IPS-18c (cell line): ENCODE measurements around the gene CRB1.
"Not testable (repeated sequence)": the region's sequence is repeated elsewhere in the genome, so short reads cannot be mapped to it uniquely, and the experiment has no call there.

Experiments
- H3K4me3 ChIP-seq: 2 replicates; pipeline ENCODE4 v1.7.0; 2013; ENCODE audit warnings: low read depth, mild to moderate bottlenecking, low read length, moderate library complexity; ENCODE audit not compliant: insufficient read depth
- H3K9me3 ChIP-seq: one replicate; pipeline ENCODE4 v1.6.1; 2013; ENCODE audit warnings: mild to moderate bottlenecking, low read length, moderate library complexity; ENCODE audit not compliant: control insufficient read depth, insufficient read depth

CRB1 gene

GRCh38 chr1:197366996-197367395, 98.9 kb downstream of the CRB1 start:
- H3K9me3 ChIP-seq = no peaks in the 10 kb centered on the region
- no peak overlapping the region for H3K4me3 ChIP-seq

DNA sequence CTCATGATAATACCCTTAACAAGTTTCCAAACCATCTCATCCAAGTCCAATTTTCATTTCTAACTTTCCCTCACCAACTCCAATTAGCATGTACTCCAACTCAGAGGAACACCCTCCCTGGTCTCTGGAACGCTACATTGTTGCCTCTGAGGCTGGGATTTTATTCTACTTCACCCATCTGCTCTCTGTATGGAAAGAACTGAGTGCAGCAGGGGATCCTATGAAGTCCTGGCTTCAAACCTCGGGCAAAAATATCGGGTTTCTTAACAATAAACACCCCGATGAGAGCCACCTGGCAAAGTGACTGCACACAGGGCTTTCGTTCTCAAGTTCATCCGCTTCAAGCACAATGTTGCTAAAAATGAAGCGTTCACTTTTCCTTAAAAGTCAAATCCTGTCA, 99.6 kb downstream of the CRB1 start:
- Histone ChIP-seq H3K4me3 (no peak overlapping the region), H3K9me3 (no peaks in the 10 kb centered on the region)

DNA sequence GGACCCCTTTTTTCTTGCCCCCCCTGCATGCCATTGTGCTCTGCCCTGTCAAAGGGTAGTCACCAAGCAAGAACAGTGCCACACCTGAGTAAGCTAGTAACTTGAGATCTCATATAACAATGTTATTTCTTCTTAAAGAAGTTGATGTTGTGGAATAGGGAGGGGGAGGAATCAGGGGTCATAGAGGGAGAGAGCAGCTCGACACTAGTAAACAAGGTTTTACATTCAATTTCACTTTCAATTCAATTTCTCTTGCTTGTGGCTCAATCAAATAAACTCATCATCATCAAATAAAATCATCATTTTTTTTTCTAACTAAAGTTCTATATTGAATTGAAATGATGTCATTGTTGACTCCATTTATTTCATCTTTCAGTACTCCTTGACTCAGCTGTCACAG, 106.4 kb downstream of the CRB1 start:
- no peaks in the 10 kb centered on the region for H3K9me3 ChIP-seq
- H3K4me3 ChIP-seq = no peak overlapping the region

GRCh38 chr1:197384471-197384870, 116.4 kb downstream of the CRB1 start:
- no peaks in the 10 kb centered on the region for H3K9me3 ChIP-seq
- no peak overlapping the region for H3K4me3 ChIP-seq

DNA sequence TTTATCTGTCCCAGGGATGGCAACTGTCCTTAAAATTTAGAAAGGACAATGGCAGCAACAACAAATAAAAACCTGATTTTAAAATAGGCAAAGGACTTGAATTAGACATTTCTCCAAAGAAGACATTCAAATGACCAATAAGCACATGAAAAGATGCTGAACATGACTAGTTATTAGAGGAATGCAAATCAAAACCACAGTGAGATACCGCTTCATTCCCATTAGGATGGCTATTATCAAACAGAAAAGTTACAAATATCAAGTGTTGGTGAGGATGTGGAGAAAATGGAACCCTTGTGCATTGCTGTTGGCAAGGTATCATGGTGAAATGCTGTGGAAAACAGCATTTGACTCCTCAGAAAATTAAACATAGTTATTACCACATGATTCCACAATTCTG, 120.7 kb downstream of the CRB1 start:
- H3K9me3 ChIP-seq = no peaks in the 10 kb centered on the region
- no peak overlapping the region for H3K4me3 ChIP-seq

DNA sequence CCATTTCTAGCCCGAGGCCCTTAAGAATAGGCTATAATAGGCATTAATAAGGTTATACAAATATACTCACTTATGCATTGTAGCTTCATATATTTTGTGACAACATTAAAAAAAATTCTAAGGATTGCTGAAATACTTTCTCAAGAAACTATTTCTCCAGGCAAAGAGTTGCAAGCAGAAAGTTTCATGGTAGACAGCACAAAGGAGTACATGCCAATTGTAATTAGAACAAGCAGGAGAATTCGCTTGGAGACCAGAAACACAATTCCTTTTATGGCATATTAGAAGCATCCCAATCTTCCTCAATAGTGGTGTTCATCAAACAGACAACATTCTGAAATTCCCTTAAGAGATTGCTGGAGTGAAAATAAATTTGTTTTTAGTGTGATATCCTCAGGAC, 122.8 kb downstream of the CRB1 start:
- Histone ChIP-seq H3K9me3 (no peaks in the 10 kb centered on the region), H3K4me3 (no peak overlapping the region)

GRCh38 chr1:197391303-197392226, 123.5 kb downstream of the CRB1 start:
- H3K4me3 ChIP-seq = no peak overlapping the region

DNA sequence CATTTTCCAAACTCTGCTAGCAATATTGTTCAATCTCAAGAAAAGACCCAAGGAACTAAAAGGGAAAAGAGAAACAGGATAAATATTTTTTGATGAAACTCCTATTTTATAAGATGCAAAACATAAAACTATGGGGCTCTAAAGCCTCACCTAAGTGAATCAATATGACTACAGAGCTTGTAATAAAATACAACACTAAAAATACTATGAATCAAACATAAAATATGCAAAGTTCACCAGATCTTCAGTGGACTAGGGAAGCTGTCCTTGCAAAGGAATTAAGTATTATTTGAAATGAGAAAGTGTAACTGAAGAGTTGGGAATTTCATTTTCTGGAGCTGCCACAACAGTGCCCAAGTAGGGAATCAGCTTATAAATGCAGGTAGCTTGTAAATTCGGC, 124.5 kb downstream of the CRB1 start:
- no peaks in the 10 kb centered on the region for H3K9me3 ChIP-seq
- H3K4me3 ChIP-seq = no peak overlapping the region

More at GRCh38 chr1:197391303-197392226, 123.5 kb downstream of the CRB1 start:
- no peaks in the 10 kb centered on the region for H3K9me3 ChIP-seq

DNA sequence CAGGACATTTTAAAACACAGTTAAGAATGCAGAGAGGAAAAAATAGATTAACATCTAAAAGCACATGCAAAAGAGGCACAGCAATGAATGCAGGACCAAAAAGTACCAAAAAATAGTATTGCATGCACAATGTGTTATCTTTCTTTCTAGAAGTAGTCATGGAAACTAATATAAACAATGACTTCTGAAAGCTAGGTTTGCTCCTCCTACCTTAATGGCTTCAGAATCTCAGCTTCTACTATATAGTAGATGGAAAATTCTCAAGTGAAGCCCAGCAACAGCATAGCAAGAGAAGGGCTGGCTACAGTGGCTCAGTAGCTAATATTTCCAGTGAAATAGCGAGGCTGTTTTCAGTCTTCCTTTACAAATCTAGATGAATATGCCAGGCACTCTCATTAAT, 125.1 kb downstream of the CRB1 start:
- no peaks in the 10 kb centered on the region for H3K9me3 ChIP-seq
- H3K4me3 ChIP-seq = no peak overlapping the region

- Histone ChIP-seq H3K4me3 (no peak overlapping the region), H3K9me3 (no peaks in the 10 kb centered on the region)
These were observed 125.7 kb downstream of the CRB1 start for GRCh38 chr1:197393772-197394171.

DNA sequence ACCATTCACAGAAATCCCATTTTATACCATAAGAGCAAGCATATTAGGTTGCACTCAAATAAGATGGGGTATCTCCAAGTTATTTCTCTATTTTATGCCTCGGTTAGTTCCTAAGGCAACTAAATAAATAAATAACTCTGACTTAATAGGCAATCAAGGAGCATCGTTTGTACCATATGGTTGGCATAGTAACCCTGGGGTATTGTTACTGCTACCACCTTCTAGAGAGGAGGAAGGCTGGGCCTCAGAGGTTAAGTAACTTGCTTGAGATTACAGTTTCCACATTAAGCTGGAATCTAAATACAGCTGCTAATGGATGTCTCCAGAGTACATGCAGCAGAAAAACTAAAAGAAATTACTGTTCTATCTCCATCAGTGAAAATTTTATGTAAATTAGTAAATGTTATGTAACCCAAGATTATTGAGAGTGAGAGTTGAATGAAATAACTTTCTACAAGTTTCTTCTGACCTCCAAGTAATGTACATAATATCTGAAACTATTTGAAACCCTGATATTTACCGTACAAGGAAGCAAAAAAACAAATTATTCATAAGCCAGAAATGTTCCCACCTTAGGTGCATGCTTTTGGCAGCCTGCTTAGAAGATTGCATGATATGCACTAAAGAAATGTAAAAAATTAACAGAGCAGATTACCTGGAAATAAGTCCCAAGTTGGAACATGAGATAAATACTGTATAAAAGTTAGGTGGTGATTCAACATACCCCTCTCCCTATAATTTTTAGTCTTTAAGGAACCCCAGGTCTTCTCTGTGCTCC, 127.0 kb downstream of the CRB1 start:
- no peaks in the 10 kb centered on the region for H3K9me3 ChIP-seq
- no peak overlapping the region for H3K4me3 ChIP-seq

DNA sequence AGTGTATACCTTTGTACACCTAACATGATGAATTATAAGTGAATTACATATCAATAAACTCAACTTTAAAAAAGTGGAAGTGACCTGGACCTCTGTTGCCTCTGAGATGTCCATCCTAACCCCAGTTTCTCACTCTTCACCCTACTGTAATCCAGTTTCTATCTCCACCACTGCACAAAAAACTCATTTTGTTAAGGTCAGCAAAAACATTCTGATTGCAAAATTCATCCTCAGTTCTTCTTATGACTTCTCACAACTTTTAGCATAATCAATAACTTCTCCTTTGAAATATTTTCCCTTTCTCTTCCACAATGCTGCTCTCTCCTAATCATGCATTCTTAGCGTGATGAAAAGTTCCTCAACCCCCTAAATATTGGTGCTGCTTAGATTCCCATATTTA, 129.8 kb downstream of the CRB1 start:
- no peak overlapping the region for H3K4me3 ChIP-seq
- no peaks in the 10 kb centered on the region for H3K9me3 ChIP-seq

DNA sequence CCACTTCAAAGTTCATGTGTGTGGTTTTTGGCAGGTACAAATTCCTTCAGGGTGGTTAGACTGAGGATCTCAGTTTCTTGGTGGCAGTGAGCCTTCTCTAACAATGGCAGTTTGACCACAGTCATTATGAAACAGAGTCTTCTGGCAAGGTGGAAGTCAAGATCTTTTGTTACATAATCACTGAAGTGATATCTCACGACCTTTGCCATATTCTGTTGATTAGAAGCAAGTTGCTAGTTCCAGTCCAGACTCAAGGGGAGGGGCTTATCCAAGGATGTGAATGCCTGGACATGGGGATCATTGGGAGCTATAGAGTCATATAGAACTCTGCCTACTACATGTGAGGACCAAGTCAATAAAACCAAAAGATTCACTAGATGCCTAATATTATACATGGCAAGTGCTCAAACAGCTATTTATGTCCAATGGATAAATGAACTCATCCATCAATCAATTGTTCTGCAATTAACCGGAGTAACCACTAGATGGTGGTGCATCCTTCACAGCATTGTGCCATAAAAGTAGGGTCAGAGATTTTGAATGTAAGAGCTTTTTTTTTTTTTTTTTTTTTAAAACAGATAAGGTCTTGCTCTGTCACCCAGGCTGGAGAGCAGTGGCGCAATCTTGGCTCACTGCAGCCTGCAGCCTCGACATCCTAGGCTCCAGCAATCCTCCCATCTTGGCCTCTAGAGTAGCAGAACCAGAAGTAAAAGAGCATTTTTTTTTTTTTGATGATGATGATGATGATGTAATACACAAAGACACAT, 131.9 kb downstream of the CRB1 start:
- no peak overlapping the region for H3K4me3 ChIP-seq

GRCh38 chr1:197400522-197400902, 132.5 kb downstream of the CRB1 start:
- Histone ChIP-seq H3K4me3 (no peak overlapping the region), H3K9me3 (no peaks in the 10 kb centered on the region)

More for the DNA sequence above, 131.9 kb downstream of the CRB1 start:
- no peaks in the 10 kb centered on the region for H3K9me3 ChIP-seq

- Histone ChIP-seq H3K4me3 (no peak overlapping the region), H3K9me3 (no peaks in the 10 kb centered on the region)
These were observed 134.1 kb downstream of the CRB1 start for GRCh38 chr1:197402189-197402588.

GRCh38 chr1:197404774-197405173, 136.7 kb downstream of the CRB1 start:
- not testable (repeated sequence) for H3K9me3 ChIP-seq, H3K4me3 ChIP-seq

DNA sequence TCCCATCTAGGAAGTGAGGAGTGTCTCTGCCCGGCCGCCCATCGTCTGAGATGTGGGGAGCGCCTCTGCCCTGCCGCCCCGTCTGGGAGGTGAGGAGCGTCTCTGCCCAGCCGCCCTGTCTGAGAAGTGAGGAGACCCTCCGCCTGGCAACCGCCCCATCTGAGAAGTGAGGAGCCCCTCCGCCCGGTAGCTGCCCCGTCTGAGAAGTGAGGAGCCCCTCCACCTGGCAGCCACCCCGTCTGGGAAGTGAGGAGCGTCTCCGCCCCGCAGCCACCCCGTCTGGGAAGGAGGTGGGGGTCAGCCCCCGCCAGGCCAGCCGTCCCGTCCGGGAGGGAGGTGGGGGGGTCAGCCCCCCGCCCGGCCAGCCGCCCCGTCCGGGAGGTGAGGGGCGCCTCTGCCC, 137.6 kb downstream of the CRB1 start:
- not testable (repeated sequence) for H3K9me3 ChIP-seq, H3K4me3 ChIP-seq
